HG02588 (cell line): Measurements from ENCODE around the gene TUBB2B.
"Not testable (repeated sequence)": the region's sequence is repeated elsewhere in the genome, so short reads cannot be mapped to it uniquely, and the experiment has no call there.

Experiments used
- ATAC-seq: cut with Tn5 transposase; IDR thresholded peaks from one replicate; pipeline ENCODE4 v1.9.1; 2021; ENCODE audit warnings: mild to moderate bottlenecking, moderate library complexity; ENCODE audit not compliant: unreplicated experiment

The TUBB2B gene

GRCh38 chr6:3190779-3191178 lies 36.7 kb downstream of the TUBB2B start:
- no peak for ATAC-seq

DNA sequence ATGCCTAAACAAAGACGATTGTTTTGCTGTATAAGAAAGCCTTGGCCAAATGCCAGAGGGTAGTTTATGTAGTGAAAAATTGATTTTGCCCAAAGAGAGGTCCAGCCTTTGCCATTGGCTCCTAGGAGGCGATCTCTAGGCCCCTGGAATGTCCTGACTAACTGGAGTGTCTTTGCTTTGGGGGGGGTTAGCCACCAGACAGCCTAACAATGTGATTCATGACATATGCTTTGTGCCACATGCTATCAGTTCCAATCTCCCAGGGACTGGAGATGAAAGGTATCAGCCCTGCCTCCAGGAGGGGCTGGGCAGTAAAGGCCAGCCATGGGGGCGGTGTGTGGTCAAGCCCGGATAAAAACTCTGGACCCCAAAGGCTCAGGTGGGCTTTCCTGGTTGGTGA lies 37.4 kb downstream of the TUBB2B start:
- no peak for ATAC-seq

GRCh38 chr6:3189192-3189591 lies 38.3 kb downstream of the TUBB2B start:
- ATAC-seq = not testable (repeated sequence)

DNA sequence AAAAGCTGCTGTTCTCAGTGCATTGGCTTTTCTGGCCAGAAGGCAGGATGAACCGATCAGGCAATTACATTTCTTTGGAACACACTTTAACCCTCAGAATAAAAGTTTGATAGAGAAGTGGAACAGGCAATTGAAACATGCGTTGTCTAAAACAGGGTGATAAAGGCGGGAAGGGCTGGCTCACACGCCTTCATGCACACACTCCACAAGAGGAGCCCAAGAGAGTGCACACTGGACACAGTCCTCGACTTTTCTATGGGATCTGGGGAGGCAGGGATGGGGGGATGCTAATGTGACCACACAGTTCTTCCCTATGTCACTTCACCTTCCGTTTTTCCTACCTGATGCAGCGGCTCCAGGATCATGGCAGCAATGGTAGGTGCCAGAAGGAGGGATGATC lies 39.2 kb downstream of the TUBB2B start:
- no peak for ATAC-seq

DNA sequence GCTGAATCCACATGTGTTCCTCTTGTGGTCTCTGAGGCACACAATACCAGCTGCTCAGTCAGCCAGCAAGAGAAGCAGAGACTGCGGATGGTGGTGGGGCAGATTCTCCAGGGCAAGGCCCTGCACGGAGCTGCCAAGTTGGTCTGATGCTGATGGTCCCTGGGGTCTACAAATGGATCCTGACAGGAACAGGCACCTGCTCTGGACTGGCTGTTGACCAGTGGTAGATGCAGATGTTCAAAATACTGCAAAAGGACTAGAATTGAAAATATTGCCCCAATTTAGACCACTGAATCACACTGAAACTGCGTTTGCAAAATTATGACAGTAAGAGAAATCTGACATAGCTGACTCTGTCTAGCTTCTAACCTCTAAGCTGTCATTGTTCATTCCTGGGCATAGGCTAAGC lies 40.5 kb downstream of the TUBB2B start:
- no peak for ATAC-seq

GRCh38 chr6:3183066-3183465 lies 44.4 kb downstream of the TUBB2B start:
- ATAC-seq = no peak

DNA sequence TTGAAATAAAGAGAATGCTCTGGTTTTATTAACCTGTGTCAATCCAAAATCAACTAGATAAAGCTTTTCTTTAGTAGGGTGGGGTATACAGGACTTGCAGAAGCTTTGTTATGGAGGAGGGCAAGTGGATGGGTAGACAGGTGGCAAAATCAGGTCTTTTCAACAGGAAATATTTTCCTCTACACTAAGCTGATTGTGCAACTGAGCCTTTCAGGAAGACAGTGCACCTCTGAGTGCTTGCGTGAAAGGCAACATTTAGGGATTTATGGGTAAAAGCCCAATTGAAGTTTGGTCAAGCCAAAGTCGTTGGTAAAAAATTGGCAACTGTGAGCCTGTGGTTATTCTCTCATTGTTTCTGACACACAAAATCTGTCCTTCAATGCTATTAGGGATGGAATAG lies 46.3 kb downstream of the TUBB2B start:
- no peak for ATAC-seq

- not testable (repeated sequence) for ATAC-seq
Observed at GRCh38 chr6:3179945-3180344, 47.5 kb downstream of the TUBB2B start.

DNA sequence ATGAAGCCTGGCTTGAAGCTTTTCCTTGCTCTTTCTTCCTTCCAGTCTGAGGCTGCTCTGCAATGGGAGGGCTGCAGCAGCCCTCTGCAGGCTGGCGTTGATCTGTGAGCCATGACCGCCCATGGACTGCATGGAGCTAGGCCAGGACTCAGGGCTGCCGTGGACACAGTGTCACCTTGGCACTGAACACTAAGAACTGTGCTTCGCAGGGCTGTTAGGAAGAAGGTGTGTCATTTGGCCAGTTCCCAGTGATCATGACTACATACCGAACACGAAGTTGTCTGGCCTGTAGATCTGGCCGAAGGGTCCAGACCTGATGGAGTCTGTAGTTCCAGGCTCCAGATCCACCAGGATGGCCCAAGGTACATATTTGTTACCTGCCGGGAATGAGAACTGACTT lies 48.8 kb downstream of the TUBB2B start:
- not testable (repeated sequence) for ATAC-seq

GRCh38 chr6:3176562-3177355 lies 50.7 kb downstream of the TUBB2B start:
- ATAC-seq = no peak

DNA sequence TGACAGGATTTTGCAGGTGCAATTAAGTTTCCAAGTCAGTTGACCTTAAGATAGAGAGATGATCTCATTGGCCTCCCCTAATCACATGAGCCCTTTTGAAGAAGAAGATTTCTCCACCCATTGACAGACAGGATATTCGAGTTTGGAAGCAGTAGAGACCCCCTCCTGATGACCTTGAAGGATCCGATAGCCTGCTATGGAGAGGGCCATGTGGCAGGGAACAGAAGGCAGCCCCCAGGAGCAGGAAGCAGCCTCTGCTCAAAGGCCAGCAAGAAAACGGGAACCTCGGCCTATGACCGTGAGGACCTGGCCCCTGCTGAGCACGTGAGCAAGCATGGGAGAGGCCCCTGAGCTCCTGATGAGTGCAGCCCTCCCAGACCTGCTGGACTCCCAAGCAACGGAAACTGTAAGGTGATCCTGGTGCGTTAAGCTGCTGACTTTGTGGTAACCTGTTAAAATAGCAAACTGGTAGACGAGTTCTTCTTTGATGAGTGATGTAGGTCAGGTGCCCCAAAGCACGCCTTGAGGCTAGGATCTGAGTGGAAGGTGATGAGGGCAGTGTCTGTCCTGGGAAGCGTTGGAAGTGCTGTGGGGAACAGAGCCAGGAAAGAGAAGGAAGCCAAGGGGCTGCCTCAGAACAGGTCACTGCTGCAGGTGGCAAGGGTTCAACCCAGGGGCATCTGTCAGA lies 51.6 kb downstream of the TUBB2B start:
- ATAC-seq = no peak
